K562 (cell line): ENCODE results near the gene HDAC7. TPM values are rescaled to one million over a fixed set of nuclear protein-coding genes. Genes with fewer than 3 reads are reported as not detected.

Experiments used
- ARID2 ChIP-seq: fragments of 450-650 bp; IDR thresholded peaks from 2 replicates; pipeline ENCODE4 v1.6.1; 2017; ENCODE audit warnings: antibody characterized with exemption, mild to moderate bottlenecking
- ELF2 ChIP-seq: fragments of 250-450 bp; sonication (Bioruptor Pico); IDR thresholded peaks from 2 replicates; pipeline ENCODE4 v1.5.0; 2021; ENCODE audit warnings: mild to moderate bottlenecking
- ELF4 ChIP-seq: fragments of 450-650 bp; formaldehyde crosslinking; IDR thresholded peaks from 2 replicates; pipeline ENCODE4 v1.4.0; 2022; ENCODE audit warnings: missing genetic modification characterization
- ETV1 ChIP-seq: fragments of 450-650 bp; conservative IDR thresholded peaks from 2 replicates; pipeline ENCODE4 v1.6.1; 2016; ENCODE audit warnings: missing genetic modification characterization, control low read depth, low read depth, missing compliant biosample characterization
- FOXJ3 ChIP-seq: sonication (generic); formaldehyde crosslinking; IDR thresholded peaks from 2 replicates; pipeline ENCODE4 v1.4.0; 2020; ENCODE audit warnings: mild to moderate bottlenecking, missing genetic modification reagents
- FOXP4 ChIP-seq: sonication (generic); formaldehyde crosslinking; IDR thresholded peaks from 2 replicates; pipeline ENCODE4 v1.8.0; 2022; ENCODE audit warnings: mild to moderate bottlenecking, missing genetic modification reagents, borderline replicate concordance
- HMBOX1 ChIP-seq: sonication (generic); IDR thresholded peaks from 2 replicates; pipeline ENCODE4 v1.6.1; 2016
- MAZ ChIP-seq, 2 experiments: fragments of 450-650 bp in 1 of 2; sonication (generic) in 1 of 2; formaldehyde crosslinking; IDR thresholded peaks in 1 of 2; conservative IDR thresholded peaks in 1 of 2; 2 replicates each; pipeline versions ENCODE4 v1.4.0 to v1.5.0; 2020; ENCODE audit warnings: mild to moderate bottlenecking in 1 of 2, missing genetic modification reagents in 1 of 2
- MYNN ChIP-seq, 2 experiments: sonication (generic); formaldehyde crosslinking in 1 of 2; IDR thresholded peaks; 2 replicates each; pipeline versions ENCODE4 v1.5.0 to v1.6.1; 2016 to 2020; ENCODE audit warnings: antibody characterized with exemption in 1 of 2, missing genetic modification reagents in 1 of 2
- NFYB ChIP-seq: IDR thresholded peaks from 2 replicates; pipeline ENCODE4 v1.6.1; 2011; ENCODE audit warnings: mild to moderate bottlenecking, moderate library complexity; ENCODE audit not compliant: insufficient read length; ENCODE audit errors: extremely low read depth
- POLR3G ChIP-seq: IDR thresholded peaks from 2 replicates; pipeline ENCODE4 v1.6.1; 2011; ENCODE audit not compliant: insufficient read length, insufficient replicate concordance; ENCODE audit errors: extremely low read depth
- RAD21 ChIP-seq, 2 experiments: fragments of 250-450 bp in 1 of 2; fragments of 450-650 bp in 1 of 2; sonication (Bioruptor Pico) in 1 of 2; formaldehyde crosslinking in 1 of 2; IDR thresholded peaks in 1 of 2; conservative IDR thresholded peaks in 1 of 2; 2 replicates each; pipeline versions ENCODE4 v1.4.0 to v1.8.0; 2020 to 2022; ENCODE audit warnings: mild to moderate bottlenecking in 2 of 2, moderate library complexity in 1 of 2
- RCOR1 ChIP-seq, 2 experiments: IDR thresholded peaks; 2 replicates each; pipeline ENCODE4 v1.6.1; 2012; ENCODE audit warnings: low read depth in 2 of 2, low read length in 2 of 2, borderline replicate concordance in 1 of 2, improper control_type of control experiment in 1 of 2
- SIN3B ChIP-seq: fragments of 450-650 bp; IDR thresholded peaks from 2 replicates; pipeline ENCODE4 v1.6.1; 2017; ENCODE audit warnings: low read depth, mild to moderate bottlenecking, moderate library complexity
- ZBTB49 ChIP-seq: sonication (generic); formaldehyde crosslinking; IDR thresholded peaks from 2 replicates; pipeline ENCODE4 v1.8.0; 2022; ENCODE audit warnings: missing genetic modification reagents, mild to moderate bottlenecking, borderline replicate concordance
- ZFP91 ChIP-seq: sonication (generic); formaldehyde crosslinking; IDR thresholded peaks from 2 replicates; pipeline ENCODE4 v1.8.0; 2022; ENCODE audit warnings: mild to moderate bottlenecking, missing genetic modification reagents
- ZNF263 ChIP-seq: sonication (generic); formaldehyde crosslinking; IDR thresholded peaks from 2 replicates; pipeline ENCODE4 v1.8.0; 2022; ENCODE audit warnings: mild to moderate bottlenecking, missing genetic modification reagents, borderline replicate concordance
- polyA plus RNA-seq, 8 experiments: library from polyadenylated mRNA; depleted of rRNA in 4 of 8; stranded (reverse) in 5 of 8; unstranded in 3 of 8; fragments of >200 nt; fragmentation: Nextera tagmentation in 2 of 8; fragmentation: Illumina TruSeq in 1 of 8; extraction: Ambion mirVana in 2 of 8; extraction: Trizol in 1 of 8; gene quantifications; 2 replicates each; pipeline versions ENCODE4 v1.2.1 to v1.2.3, GENCODE V29; 2011 to 2014; ENCODE audit warnings: inconsistent platforms in 1 of 8, missing spikeins in 1 of 8
- total RNA-seq, 7 experiments: library from RNA; depleted of rRNA in 6 of 7; stranded (reverse); fragments of >200 nt in 6 of 7; fragmentation: Illumina TruSeq in 2 of 7; extraction: Trizol in 2 of 7; gene quantifications; 2 replicates each; pipeline versions ENCODE4 v1.2.1 to v1.2.3, GENCODE V29; 2011 to 2021; ENCODE audit warnings: low replicate concordance in 1 of 7

HDAC7 gene
- total and polyA plus RNA-seq, 9 of the 15 experiments (the other 6 are each of a cell fraction or from before 2014, with no cell fraction given): 2.5 to 129 (median 31.1) TPM

- TF ChIP-seq ZBTB49 (CRISPR knock-in tag) (no peak), ETV1 (peak; percentile 57), RAD21 (CRISPR knock-in tag; conservative IDR thresholded peaks at IDR 0.05 in 1 of 2, IDR thresholded peaks at IDR 0.05 in 1 of 2) (peak; percentile 89 to 94), FOXP4 (CRISPR knock-in tag) (0 out of 2 replicates have a peak, but pooled peaks have one; percentile 34), ZFP91 (CRISPR knock-in tag) (0 out of 2 replicates have a peak, but pooled peaks have one; percentile 20), ARID2 (peak; percentile 70; the same call in 1 of the 2 replicates), ZNF263 (peak; percentile 55; the same call in 1 of the 2 replicates), RCOR1 (IDR thresholded peaks at IDR 0.05; ENCODE audit: borderline replicate concordance in 1 of 2, low read depth in 2 of 2, low read length in 2 of 2) (peak in 1 of 2 experiments; percentile 75; a peak in 2 of 4 replicates), MYNN (IDR thresholded peaks at IDR 0.05) (0 out of 2 replicates have a peak, but pooled peaks have one; percentile 43), MYNN (CRISPR knock-in tag; IDR thresholded peaks at IDR 0.05) (no peak), ELF4 (CRISPR knock-in tag) (peak; percentile 56; the same call in 1 of the 2 replicates), POLR3G (no peak), HMBOX1 (peak; percentile 44; the same call in 1 of the 2 replicates), FOXJ3 (CRISPR knock-in tag) (no peak), SIN3B (no peak), MAZ (CRISPR knock-in tag; conservative IDR thresholded peaks at IDR 0.05 in 1 of 2, IDR thresholded peaks at IDR 0.05 in 1 of 2) (peak in 1 of 2 experiments; percentile 66; a peak in 2 of 4 replicates), ELF2 (CRISPR knock-in tag) (0 out of 2 replicates have a peak, but pooled peaks have one; percentile 13), NFYB (no peak)
These were observed 40.3 kb downstream of the HDAC7 start (continued) for GRCh38 chr12:47779301-47779942.
